ELR (cell line): ENCODE data around the gene UXS1.
"Not testable (repeated sequence)": the region's sequence is repeated elsewhere in the genome, so short reads cannot be mapped to it uniquely, and the experiment has no call there.

ENCODE experiments used
- DNase-seq: peaks from one replicate; pipeline ENCODE4 v3.0.0-alpha.2; 2015; ENCODE audit warnings: low read depth

Gene UXS1

DNA sequence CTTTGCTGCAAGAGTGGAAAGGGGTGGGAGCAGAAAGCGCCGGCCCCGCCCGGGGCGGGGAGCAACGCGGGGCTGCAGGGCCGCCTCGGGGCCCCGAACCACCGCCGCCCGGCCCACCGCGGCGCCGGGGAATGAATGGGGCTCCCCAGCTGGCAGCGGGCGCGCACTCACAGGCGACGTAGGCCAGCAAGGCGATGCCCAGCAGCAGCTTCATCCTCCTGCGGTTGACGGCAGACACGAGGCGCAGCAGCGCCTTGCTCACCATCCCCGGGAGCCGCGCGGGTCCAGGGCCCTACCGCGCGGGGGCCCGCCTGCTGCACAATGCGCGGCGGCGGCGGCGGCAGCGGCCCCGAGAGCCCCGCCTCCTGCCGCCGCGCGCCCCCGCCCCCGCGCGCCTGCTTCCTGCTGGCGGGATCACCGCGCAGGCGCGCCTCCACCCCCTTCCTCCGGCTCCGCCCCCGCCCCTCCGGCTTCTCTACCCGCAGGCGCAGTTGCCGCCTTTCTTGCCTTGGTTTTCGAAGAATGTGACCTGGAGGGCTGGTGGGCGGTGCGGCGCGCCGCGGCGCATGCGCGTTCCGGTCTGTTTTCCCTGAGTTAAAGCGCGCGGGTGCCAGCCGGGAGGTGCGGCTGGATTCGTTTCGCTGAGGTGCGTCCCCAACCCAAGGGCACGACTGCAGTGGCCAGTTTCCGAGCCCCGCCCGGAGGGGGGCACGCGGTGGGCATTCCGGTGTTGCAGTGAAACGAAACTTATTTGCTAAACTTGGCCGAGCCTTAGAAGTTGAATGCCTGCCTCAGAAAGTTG is at the start of gene UXS1:
Gene UXS1, minus strand, starts transcription at position 325 of the 802 bp plus-strand sequence. Its CDS starts 60 bp downstream, at position 265.
- DNase-seq = peak; percentile 97

DNA sequence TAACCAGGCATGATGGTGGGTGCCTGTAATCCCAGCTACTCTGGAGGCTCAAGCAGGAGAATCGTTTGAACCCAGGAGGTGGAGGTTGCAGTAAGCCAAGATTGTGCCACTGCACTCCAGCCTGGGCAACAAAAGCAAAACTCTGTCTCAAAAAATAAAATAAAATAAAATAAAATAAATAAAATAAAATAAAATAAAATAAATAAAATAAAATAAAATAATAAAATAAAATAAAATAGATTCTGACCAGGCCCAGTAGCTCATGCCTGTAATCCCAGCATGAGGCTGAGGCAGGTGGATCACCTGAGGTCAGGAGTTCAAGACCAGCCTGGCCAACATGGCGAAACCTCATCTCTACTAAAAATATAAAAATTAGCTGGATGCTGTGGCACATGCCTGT is 45.4 kb upstream of the UXS1 start:
- DNase-seq = not testable (repeated sequence)

DNA sequence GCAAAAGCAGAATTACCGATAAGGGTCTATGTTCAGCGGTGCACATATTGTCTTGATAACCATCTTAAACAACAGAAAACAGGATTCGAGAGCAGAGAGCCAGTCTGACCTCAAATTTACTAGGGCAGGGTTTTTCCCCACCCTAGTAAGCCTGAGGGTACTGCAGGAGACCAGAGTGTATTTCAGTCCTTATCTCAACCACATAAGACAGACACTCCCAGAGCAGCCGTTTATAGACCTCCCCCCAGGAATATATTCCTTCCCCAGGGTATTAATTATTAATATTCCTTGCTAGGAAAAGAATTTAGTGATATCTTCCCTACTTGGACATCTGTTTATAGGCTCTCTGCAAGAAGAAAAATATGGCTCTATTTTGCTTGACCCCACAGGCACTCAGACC is 41.3 kb upstream of the UXS1 start:
- not testable (repeated sequence) for DNase-seq

DNA sequence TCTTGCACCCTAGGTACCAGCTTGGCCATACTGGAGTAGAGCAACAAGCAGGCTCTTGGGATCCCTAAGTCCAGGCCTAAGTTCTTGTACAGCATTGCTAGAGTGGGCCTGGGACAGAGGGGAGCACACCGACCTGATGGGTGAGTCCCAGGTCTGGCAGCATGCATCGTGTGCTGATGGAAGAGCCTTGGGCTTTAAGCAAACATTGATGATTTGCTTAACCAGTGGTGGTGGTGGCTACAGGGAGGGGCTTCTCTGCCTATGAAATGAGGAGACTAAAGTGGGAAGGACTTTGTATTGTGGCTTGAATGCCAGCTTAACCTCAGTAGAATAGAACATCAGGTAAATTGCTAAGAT is 39.2 kb upstream of the UXS1 start:
- DNase-seq = no peak

DNA sequence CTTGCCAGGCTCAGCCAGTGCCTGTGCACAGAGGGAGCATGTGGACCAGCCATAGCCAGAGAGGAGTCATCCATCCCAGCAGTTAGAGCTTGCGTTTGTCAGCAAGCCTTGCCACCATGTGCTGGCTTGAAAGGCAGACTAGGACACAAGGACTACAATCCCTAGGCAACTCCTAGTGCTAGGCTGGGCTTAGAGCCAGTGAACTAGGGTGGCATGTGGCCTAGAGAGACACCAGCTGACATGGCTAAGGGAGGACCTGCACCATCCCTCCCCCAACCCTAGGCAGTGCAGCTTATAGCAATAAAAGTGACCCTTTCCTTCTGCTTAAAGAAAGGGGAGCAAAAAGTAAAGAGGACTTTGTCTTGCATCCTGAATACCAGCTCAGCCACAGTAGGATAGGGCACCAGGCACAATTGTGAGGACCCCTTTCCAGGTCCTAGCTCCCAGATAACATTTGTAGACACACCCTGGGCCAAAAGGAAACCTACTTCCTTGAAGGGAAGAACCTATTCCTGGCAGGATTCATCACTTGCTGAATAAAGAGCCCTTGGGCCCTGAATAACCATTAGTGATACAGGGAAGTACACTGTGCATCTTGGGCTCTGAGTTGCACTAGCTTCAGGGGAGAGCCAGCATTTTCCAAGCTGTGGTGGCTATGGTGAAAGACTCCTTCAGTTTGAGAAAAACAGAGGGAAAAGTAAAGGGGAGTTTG is 38.7 kb upstream of the UXS1 start:
- no peak for DNase-seq

DNA sequence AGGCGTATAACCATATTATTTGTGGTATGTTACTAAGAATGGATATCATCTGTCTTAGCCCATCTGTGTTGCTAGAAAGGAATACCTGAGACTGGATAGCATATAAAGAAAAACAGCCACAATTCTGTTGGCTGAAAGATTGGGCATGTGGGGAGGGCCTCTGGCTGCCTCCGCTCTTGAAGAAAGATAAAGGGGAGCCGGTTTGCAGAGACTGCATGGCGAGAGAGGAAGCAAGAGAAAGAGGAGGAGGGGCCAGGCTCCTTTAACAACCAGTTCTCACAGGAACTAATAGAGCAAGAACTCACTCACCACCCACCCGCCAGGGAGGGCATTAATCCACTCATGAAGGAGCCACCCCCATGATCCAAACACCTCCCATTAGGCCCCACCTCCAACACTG is 29.2 kb upstream of the UXS1 start:
- no peak for DNase-seq

DNA sequence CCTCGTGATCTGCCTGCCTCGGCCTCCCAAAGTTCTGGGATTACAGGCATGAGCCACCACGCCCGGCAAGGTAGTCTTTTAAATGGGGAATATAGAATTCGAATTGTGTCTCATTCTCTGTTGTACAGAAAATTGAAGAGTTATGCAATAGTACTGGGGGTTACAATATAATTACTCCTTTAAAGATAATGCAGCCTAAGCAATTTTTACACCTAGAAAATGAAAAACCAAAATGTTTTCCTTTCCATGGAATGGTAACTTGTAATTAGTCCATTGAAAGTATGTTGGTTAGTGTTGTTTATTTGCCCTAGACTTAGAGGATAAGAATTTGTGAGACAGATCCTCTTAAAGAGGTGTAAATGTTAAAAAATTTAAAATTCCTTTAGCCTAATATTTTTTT is 28.0 kb upstream of the UXS1 start:
- DNase-seq = not testable (repeated sequence)

DNA sequence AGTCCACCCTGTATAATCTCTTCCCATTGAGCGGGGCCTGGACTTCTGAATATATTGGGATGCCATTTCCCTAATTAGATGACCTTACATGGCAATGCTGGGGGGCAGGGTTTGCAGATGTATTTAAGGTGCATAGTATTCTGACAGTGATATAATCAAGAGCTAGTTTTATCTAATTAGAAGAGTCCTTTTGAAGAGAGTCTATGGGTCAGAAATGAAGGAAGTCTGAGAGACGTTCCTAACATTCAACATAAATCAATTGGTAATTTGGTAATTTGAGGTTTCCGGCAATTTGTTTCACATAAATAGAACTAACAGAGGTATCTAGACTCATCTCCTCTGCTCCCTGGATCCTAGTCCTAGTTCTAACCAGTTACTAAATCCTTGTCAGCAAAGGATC is 25.7 kb upstream of the UXS1 start:
- no peak for DNase-seq

DNA sequence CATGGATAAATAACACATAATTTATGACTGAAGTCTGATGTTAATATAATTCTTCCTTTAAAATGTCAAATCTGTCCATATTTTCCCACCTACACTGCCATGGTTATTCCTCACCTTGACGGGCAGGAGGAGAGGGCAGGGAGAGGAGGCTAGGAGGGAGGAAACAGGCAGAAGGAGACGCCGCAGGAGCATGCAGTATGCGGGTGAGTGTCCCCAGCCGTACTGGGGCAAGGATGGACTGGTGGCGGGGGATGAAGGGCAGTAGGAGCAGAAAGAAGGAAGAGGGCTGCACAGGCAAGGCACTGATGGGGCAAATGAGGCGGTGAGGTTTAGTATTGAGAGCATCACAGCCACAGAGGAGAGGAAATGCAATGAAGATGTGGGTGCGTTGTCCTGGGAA is 25.1 kb upstream of the UXS1 start:
- not testable (repeated sequence) for DNase-seq

DNA sequence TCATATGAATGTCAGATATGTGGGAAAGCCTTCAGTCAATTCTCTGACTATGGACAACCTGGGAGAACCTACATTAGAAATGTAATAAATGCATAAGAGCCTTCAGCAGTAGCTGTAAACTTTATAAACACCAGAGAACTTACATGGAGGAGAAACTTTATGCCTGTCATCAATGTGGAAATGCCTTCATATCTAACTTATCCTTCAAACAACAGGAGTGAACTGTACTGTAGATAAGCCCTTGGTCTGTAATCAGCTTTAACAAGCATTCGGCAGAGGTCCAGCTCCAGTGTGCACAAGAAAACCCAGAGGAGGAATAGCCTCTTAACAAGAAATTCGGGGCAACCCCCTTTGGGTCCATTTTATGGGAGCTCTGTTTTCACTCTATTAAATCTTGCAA is 14.8 kb upstream of the UXS1 start:
- DNase-seq = no peak

DNA sequence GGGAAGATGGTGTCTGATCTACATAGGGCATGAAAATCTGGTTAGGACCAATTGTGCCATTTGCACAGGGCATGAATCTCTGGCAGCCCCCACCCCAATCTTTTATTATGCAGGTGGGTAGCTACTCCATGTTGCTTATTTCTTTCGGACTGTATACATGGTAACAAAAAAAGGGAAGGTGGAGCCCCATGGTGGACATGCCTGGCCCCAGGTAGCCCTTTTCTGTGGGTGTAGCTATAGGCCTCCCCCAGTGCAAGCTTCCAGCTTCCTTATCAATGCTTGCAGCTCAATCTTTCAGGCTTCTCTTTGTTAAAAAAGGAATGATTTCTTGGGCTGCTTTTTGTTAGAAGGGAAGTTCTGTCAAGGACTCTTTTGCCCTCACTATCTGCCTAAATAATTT is 14.3 kb upstream of the UXS1 start:
- no peak for DNase-seq

DNA sequence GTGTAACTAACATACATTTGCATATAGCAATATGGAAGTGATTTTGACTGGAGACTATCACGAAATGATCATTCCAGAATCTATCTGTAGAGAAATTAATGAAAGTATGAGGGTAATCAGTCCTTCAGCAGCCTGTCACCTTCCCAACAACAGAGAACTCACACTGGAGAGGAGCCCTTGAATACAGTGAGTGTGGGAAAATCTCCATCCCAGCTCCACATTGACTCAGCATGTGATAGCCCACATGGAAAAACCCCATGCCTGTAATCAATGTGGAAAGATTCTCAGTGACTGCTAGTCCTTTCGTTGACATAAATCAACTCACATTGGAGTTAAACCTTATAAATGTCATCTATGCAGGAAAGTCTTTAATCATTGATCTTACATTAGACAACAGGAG is 13.1 kb upstream of the UXS1 start:
- DNase-seq = no peak

DNA sequence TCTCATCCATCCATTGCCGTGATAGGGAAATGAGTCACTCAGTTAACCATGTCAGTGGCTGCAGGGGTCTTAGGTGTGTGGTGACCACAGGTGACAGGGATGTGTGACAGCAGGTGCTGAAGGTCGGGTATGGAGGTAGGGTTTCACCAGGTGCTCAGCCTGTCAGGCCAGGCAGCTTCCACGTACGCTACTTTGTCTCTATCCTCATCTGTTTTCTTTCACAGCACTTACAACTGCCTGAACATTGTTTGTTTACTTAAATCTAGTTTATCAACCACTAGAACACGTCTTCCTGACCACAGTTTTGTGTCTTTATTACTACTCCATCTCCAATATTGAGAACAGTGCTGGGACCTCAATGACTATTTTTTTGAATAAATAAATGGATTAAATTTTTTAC is 11.4 kb upstream of the UXS1 start:
- DNase-seq = no peak

DNA sequence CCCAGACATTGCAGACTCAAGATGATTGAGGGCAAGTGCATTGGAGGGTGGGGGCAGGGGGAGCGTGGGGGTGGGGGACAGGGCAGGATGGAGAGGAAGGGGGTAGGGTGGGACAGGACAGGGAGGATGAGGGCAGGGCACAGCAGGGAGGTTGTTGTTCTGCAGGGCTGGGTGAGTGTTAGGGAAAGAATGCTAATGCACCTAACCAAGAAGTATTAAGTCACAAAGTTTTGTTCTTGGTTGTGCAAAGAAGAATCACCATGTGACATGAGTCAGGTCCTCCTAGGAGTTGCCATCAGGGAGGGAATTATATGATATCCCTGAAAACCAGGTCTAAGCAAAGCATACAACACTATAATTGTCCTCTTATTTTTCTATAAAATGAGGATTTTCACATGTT is 10.4 kb upstream of the UXS1 start:
- DNase-seq = not testable (repeated sequence)

DNA sequence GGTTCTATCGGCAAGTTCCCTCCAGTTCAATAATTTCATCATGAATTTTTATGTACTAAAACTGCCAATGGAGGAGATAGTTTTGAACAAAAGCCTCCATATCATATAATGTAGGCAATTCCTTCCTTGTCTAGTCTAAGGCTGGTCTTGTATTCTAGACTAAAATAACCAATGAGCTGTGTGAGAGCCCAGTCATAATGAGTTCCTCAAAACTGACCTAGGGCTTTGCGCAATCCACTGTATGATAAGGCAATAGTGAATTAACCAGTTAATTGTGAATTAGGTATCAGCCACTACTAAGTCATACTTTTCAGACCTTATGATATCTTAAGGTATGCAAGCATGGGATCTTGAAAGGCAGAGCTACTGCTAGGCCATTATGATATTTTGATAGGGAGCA is 7.6 kb upstream of the UXS1 start:
- DNase-seq = no peak

DNA sequence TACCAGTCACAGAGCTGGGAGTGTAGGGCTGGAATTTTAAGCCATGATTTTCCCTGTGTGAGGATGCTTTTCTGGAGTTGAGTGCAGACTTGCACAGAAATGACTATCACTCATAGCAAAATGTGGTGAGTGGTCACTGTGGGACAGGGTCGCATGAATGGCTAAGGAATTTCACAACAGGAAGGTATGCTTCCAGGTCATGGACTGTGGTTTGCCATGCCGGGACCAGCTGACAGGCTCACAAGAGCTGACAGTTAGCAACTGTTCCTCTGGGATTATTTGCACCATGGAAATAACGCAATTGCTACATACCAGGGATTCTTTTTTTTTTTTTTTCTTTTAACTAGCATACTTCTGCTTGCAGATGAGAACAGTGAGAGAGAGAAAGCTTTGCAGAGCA is 3.8 kb upstream of the UXS1 start:
- DNase-seq = peak; percentile 69

DNA sequence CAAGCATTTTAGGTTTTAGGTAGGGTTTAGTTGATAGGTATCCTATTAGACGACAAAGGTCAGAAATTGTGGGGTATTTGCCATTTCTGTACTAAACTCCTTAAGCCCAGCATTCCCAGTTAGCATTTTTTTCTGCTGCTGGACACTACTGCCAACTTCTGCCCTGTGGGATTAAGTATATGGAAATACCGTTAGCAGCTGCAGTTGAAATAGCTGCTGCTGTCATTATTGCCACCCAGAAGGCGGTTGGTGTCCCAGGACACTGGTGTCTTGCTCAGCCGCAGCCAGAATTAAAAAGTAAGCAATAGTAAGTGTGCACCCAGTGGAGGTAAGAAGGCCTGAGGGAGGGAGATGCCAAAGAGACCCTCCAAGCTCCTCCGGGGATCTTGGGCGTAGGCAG is 1.9 kb upstream of the UXS1 start:
- no peak for DNase-seq

DNA sequence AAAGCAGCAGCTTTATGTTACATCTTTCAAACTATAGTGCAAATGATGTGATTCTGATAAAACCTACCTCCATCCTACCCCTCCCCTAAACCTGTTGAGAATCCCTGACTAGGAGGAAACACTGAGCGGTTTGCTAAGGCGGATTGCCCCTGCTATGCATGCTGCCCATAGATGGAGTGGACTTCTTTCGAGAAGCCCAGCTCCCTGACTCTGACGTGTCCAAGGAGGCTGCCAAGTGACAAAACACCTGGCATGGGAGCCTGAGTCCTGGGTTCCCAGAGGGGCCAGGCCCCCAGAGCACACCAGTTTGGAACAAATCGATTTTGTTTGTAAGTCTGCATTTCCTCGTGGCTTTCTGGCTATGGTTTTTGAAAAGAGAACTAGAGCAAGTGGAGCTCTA is 1.4 kb upstream of the UXS1 start:
- DNase-seq = no peak

DNA sequence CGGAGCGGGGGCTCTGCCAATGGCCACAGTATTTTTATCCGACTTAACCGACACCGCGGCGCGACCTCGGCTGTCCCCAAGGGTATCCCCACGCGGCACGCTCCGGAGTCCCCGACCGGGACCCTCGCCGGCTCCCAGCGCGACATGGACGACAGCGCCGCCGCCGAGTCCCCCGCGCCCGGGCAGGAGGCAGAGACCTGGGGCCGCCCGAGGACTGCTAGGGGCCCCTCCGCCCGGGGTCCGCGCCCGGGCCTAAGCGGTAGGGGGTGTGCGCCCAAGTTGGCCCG is 468 bp downstream of the UXS1 start:
- no peak for DNase-seq

DNA sequence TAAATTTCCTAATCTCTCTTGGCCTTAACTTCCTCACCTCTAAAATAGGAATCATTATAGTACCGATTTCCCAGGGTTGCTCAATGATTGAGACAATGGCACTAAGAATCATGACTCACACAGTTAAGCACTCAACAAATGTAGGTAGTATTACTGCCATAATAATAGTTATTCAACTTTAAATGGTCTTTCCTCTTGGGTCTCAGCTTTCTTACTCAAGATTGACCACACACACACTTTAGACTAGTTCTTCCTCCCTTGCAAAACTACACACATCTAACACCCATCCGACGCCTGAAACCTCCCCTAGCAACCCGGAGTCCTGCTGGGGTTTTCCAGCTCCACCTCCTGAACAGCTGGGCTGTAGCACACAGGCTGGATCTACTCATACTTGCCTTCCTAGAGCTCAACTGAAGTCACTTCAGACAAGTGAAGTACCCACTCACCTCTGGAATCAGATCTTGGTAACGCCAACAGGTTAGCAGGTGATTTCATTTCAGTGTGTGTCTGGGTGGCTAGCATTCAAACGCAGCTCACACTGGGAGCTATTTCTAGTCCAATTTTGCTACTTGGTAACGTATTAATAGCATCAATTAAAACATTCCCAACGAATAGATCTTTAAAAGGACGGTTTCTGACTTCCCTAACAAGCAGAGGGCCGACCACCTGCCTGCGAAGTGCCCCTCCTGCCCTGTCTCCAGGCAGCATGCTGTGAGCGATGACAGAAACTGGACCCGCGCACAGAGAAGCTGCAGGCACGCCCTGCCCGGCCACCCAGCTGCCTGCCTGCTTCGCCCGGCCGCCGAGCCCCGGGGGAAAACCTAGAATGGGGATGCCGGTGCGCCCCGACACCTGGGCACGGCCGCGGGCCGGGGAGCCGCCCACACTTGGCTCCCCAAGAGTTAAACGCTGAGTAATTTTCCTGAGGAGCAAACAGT is 1.1 kb downstream of the UXS1 start:
- DNase-seq = peak; percentile 68

DNA sequence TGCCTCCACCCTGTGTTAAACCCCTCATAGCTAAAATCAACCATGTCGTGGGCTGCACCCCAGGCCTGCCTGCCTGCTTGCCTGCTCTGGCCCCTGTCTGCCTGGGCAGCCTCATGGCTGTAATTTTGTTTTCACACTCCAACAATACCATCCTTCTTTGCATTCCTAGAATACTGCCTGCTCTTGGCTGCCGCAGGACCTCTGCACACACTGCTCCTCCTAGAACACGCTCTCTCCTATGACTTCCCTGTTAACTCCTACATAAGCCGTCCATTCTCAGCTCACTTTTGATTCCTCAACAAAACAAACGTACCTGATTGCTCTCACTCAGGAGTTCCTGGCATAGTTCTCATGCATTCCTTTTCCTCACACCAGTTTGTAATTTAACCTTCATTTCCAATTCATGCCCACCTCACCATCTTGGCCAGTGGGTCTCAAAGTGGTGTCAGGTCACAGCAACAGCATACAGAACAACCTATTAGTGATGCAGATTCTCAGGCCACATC is 2.5 kb downstream of the UXS1 start:
- no peak for DNase-seq

DNA sequence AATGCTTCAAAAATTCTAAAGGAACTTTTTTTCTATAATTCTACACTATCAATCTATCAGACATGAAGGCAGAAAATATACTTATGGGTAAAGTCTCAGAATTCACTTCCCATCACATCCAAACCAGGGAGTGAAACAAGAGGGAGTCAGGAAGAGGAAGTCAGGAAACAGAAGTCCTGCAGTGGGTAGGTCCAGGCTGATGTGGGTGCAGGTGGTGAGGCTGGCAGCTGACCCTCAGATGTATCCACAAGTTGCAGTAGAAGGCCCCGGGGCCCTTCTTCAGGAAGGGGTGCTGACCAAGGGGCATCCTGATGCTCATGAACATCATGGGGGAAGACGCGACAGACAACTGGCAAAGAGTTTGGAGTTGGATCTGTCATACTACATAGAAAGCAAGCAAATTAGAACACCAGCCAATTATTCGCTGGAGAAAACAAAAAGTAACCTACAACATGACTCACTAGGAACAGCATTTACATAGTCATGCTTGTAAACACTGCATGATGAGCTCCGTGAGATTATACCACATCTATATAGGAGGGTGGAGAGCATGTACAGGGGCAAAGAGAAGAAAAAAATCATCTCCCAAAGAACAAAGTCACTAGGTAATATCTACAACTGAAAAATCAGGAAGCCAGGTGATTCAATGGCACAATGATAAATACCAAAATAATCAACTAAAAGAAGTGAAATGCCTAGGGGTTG is 4.2 kb downstream of the UXS1 start:
- DNase-seq = peak; percentile 76
